ENCODE data around the gene BLOC1S3. TPM values are rescaled to one million over a fixed set of nuclear protein-coding genes. Genes with fewer than 3 reads are reported as not detected.
A peak's percentile ranks its signal among the peaks of the same experiment; 100 is the strongest.

The BLOC1S3 gene
- total RNA-seq, 1 donor = 6.2 TPM

DNA sequence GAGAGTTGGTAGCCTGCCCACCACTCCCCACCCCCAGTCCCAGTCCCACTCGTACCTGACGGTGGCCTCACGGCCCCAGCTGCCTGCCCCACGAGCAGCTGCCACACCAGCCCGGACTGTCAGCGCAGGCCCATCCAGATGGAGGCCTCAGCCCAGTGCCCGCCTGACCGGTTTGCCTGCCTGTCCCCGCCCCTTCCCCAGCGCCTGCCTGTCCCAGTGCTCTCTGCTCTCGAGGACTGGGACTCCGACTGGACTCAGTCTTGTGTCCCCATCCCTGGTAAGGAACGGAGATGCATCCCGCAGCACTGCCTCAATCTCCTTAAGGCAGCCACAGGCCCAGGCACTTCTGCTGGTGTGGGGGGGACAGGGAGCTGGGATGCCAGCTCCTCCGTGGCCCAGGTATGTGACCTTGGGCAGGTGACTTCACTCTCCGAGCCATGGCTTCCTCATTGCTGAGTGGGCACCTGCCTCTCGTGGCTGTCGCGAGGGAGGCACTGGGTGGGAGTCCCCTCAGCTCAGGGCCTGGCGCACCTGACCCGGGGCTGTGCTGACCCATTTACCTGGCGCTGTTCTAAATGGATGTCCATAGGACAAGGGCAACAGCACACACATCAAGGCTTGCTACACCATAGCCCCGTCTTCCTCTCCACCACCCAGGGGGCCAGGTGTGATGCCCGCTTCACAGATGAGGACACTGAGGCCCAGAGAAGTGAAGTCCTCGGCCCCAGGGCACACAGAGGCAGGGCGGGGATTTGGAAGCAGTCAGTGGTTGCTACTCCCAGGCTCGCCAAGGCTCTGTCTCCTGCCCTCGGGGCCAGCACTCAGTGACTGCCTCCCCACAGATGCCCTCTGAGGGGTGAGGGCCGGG, 17.5 kb upstream of the BLOC1S3 start, which contains the start of gene NKPD1:
TSS of gene NKPD1 (minus strand) at position 113 of the 868 bp plus-strand sequence. CDS start 832 bp downstream, outside the sequence.
- no peak for DNase-seq (ENCODE audit: low read depth in 2 of 3, low spot score in 2 of 3)

DNA sequence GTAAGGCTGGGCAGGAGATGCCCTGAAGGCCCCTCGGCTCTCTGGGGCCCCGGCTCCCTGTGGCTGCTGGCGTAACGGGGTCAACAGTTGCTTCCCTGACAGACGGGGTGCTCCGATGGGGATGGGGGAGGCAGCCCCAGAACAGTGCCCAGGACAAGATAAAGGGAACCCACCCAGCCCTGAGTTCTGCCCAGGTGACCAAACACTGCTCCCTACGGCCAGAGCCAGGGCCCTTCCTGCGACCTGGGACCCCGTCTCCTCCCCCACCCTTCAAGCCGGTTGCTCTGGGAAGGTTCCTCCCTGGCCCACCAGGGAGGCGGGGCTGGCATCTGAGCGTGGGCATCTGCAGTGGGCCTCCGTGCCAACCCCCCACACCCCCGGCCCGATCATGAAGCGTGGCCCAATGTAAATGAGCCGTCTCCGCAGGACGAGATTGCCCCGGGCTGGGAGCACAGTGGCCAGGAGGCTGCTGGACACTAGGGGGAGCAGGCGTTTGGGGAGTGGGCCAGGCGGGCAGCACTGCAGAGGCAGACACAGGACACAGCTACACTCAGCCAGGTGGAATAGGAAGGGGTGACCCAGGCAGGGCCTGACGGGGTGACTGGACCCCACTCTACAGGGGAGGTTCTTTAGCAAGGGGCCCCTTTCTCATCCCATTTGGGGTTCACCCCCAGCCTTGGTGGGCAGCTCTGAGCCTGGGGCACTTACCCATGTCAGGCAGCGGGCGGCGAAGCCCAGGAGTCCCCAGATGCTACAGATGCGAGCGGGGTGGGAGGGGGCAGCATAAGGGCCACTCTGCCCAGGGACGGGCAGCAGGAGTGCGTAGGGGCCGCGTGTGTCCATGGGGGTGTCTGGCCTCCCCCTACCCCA, 16.6 kb upstream of the BLOC1S3 start:
- DNase-seq (ENCODE audit: low read depth in 2 of 3, low spot score in 2 of 3) = no peak

- no peak for DNase-seq (ENCODE audit: low read depth in 2 of 3, low spot score in 2 of 3)
Observed at GRCh38 chr19:45162608-45163143, 15.9 kb upstream of the BLOC1S3 start.

DNA sequence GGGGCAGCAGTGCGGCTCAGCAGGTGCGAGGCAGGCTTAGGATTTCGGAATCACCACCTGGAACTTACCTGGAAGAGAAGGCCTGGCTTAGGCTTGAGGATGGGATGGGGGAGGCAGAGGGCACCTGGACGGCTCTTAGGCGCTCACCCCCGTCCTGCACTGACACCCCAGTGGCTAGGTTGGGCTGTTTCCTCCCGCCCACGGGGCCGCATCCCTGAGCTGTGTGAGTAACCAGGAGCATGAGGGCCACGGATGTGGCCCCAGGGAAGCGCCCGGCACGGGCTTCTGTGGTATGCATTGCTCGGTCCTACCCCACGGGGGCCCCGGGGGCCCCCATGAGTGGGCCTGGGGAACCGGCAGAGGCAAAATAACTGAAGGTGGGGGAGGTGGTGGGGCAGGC, 15.4 kb upstream of the BLOC1S3 start:
- no peak for DNase-seq (ENCODE audit: low read depth in 2 of 3, low spot score in 2 of 3)

GRCh38 chr19:45163751-45164460, 14.7 kb upstream of the BLOC1S3 start:
- DNase-seq (ENCODE audit: low read depth in 2 of 3, low spot score in 2 of 3) = no peak

GRCh38 chr19:45164577-45165335, 13.8 kb upstream of the BLOC1S3 start:
- DNase-seq (ENCODE audit: low read depth in 2 of 3, low spot score in 2 of 3) = peak; percentile 22 to 76 (median 70)

DNA sequence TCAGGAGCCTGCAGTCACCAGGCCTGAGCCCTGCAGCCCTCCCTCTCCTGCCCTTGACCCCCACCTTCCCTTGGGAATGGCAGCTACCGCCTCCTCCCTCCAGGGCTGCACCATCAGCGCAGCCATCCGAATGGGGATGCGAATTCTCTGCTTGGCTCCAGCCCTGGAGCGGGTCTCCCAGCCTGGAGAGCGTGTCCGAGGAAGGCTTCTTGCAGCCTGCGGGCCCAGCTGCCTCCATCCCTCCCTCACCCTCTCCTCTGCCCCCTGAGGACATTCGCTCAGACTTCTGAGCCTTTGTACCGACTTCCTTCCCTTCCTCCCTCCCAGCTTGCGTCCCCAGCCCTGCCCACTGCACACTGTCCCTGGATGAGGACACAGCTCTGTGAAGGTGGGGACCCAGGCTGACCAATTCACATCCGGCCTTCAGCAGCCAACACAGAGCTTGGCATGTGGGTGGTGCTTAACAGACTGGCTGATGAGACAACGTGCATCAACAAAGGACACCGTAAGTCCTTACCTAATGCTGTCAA, 11.8 kb upstream of the BLOC1S3 start:
- no peak for DNase-seq (ENCODE audit: low read depth in 2 of 3, low spot score in 2 of 3)

DNA sequence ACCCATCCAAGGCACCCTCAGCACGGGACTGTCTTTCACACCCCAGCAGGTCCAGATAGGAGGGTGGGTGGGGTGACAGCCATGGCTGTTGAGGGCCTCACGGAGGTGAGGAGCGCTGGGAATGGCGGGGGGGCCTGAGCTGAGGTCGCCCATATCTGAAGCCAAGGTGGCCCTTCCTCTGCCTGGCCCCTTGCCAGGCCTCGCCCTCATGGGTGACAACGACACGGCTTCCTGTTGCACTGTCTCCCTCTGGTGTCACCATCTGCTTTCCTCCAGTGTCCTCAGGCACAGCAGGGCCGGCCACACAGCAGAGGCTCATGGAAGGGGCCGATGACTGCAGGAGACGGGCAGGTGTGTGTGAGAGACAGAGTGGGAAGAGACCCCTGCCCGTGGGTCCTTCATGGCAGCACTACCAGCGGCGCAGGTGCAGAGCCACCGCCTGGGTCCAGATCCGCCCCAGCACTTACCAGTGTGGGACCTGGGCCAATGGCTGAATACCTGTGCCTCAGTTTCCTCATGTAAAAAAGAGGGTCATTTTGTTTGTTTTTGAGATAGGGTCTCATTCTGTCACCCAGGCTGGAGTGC, 9.7 kb upstream of the BLOC1S3 start:
- no peak for DNase-seq (ENCODE audit: low read depth in 2 of 3, low spot score in 2 of 3)

DNA sequence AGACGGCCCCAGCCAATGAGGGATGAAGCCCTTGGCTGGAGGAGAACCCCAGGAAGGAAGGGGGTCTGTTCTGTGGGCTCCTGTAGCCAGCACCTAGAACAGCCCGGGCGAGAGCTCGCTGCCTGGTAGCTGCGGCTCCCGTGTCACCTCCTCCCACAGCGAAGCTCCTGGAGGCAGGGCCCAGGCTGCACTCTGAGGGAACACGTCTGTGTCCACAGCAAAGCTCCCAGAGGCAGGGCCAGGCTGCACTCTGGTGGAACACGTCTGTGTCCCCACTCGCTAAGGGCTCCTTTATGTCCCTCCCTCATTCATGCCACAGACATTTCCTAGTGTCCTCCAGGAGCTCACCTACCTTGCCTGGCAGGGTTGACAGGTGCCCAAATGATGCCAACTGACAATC, 9.0 kb upstream of the BLOC1S3 start:
- DNase-seq (ENCODE audit: low read depth in 2 of 3, low spot score in 2 of 3) = no peak

DNA sequence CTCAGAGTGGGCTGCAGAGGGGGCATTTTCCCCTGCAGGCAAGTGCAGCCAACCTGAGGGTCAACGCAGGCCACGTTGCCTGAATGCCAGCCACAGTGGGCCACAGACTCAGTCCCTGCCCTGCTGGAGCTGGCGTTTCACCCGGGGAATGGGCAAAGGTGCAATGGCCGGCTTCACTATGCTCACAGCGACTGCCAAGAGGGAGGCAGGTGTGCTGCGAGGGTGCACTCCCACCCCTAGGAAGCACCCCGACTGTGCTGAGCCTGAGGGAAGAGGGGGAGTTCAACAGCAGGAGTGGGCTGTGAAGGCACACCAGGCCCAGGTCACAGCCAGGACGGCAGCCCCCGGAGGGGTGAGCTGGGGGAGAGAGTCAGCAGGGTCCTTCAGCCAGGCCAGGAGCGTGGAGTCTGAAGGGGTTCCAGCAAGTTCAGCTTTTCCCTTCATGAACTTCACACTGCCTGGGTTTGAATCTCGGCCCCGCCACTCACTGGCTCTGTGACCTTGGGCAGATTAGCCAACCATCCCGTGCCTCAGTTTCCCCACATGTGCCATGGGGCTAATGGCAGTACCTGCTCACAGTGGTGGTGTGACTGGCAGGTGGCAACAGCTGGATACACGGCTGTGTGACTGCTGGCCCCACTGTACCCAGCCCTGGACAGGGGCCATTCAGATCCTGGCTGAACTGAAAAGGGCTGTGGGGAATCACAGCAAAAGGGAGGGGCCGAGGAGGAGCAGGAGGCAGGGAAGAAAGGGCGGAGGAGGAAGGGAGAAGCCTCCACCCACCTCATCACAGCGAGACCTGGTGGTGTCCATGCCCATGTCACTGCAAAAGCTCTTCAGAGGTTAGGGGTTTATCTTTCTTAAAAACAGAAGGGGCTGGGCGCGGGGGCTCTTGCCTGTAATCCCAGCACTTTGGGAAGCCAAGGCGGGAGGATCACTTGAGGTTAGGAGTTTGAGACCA, 8.2 kb upstream of the BLOC1S3 start:
- no peak for DNase-seq (ENCODE audit: low read depth in 2 of 3, low spot score in 2 of 3)

DNA sequence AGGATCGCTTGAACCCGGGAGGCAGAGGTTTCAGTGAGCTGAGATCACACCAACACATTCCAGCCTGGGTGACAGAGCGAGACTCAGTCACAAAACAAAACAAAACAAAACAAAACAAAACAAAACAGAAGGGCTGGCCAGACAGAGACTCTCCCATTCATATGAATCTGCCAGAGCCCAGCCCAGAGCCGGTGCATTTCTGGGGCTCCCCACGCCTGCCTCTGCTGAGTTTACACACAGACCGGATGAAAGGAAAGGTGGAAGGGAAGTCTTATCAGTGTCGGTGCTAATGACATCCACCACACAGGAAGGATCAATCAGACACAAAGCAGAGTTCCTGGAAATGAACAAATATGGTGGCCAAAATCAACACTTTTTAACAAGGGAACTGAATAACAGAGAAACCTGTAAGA, 7.4 kb upstream of the BLOC1S3 start:
- peak in 2 of 3 donors; percentile 24 to 71 for DNase-seq (ENCODE audit: low read depth in 2 of 3, low spot score in 2 of 3)

GRCh38 chr19:45172173-45172572, 6.4 kb upstream of the BLOC1S3 start:
- DNase-seq (ENCODE audit: low read depth in 2 of 3, low spot score in 2 of 3) = no peak

DNA sequence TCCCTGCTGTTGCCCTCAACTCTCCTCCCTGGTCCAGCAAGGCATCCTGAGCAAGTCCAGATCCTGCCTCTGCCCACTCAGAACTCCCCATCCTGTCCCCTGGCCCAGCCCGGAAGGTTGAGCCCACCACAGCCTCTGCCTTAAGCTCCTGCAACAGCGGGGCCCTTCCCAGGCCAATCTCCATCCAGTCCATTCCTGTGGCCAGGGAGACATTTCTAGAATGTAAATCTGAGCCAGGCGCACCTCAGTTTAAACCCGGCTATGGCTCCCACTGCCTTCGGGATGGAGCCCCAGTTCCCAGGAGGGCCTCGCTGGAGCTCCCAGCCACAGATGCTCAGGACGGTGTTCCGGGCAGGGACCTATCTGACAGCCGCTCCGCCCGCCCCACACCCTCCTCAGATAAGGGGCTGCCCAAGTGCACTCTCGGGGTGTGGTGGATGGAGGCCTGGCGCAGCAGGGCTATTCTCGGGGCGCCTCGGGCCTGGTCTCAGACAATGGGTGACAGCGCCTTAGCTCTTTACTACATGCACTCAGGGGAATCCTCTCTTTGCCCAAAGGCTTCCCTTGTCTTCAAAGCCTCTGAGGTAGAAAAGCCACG, 5.9 kb upstream of the BLOC1S3 start:
- DNase-seq (ENCODE audit: low read depth in 2 of 3, low spot score in 2 of 3) = no peak

GRCh38 chr19:45173816-45174215, 4.8 kb upstream of the BLOC1S3 start:
- no peak for DNase-seq (ENCODE audit: low read depth in 2 of 3, low spot score in 2 of 3)

- no peak for DNase-seq (ENCODE audit: low read depth in 2 of 3, low spot score in 2 of 3)
Observed at GRCh38 chr19:45175515-45176345, 2.9 kb upstream of the BLOC1S3 start.

DNA sequence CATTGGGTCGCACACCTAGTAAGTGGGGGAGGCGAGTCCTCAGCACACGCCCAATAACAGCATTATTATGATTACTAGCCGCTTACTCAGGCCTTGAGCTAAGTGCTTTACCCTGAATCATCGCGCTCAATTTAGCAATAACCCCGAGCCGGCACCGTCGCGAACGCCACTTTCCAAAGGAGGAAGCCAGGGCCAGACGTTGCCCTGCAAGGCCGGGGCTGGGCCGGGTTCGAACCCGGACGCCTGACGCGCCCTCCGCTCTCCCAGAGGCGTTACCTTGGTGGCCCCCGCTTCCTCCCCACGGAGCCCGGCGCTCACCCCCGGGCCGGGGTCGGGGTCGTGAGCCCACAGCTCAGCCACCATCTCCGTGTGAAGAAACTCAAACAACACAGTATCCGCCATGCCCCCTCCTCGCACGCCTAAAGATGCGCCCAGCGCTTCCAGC, 745 bp upstream of the BLOC1S3 start, which contains the start of gene TRAPPC6A:
TSS of gene TRAPPC6A (minus strand) at position 421 of the 445 bp plus-strand sequence. CDS start at position 402, 19 bp downstream.
- DNase-seq (ENCODE audit: low read depth in 2 of 3, low spot score in 2 of 3) = no peak

All from hematopoietic multipotent progenitor cell (in vitro differentiated cells).